ENCODE measurements around the gene CYP27C1.

DNA sequence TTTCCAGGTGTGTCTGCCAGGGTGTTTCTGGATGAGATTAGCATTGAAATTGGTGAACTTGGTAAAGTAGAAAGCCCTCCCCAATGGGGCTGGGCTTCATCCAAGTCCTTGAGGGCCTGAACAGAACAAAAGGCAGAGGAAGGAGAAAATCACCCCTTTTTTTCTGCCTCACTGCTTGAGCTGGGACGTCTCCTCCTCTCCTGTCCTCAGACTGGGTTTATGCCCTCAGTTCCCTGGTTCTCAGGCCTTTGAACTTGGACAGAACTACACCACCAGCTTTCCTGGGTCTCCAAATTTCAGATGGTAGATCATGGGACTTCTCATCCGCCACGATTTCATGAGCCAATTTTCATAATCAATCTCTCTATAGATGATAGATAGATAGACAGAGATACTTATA, 59.4 kb downstream of the CYP27C1 start:
- TF ChIP-seq, protein P1, sequence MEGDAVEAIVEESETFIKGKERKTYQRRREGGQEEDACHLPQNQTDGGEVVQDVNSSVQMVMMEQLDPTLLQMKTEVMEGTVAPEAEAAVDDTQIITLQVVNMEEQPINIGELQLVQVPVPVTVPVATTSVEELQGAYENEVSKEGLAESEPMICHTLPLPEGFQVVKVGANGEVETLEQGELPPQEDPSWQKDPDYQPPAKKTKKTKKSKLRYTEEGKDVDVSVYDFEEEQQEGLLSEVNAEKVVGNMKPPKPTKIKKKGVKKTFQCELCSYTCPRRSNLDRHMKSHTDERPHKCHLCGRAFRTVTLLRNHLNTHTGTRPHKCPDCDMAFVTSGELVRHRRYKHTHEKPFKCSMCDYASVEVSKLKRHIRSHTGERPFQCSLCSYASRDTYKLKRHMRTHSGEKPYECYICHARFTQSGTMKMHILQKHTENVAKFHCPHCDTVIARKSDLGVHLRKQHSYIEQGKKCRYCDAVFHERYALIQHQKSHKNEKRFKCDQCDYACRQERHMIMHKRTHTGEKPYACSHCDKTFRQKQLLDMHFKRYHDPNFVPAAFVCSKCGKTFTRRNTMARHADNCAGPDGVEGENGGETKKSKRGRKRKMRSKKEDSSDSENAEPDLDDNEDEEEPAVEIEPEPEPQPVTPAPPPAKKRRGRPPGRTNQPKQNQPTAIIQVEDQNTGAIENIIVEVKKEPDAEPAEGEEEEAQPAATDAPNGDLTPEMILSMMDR (IDR thresholded peaks at IDR 0.05 in 4 of 5, conservative IDR thresholded peaks at IDR 0.05 in 1 of 5) = no peak
- TF ChIP-seq POLR2A (IDR thresholded peaks at IDR 0.05) = no peak
